Thyroid gland (tissue), 4 donors: Measurements from ENCODE around the gene LGI1. TPM values are rescaled to one million over a fixed set of nuclear protein-coding genes. Genes with fewer than 3 reads are reported as not detected.
"Not testable (repeated sequence)": the region's sequence is repeated elsewhere in the genome, so short reads cannot be mapped to it uniquely, and the experiment has no call there.

Source experiments
- DNase-seq, 2 donors: peaks; one replicate each; pipeline ENCODE4 v3.0.0-alpha.2; 2019
- H3K27ac ChIP-seq, 3 donors: fragments of 200-600 bp; sonication (generic); 1 replicate in 2 of 3; 2 replicates in 1 of 3; pipeline ENCODE4 v1.5.1; 2016 to 2019; ENCODE audit warnings: mild to moderate bottlenecking in 1 of 3, moderate library complexity in 1 of 3
- H3K27me3 ChIP-seq: fragments of 200-600 bp; sonication (generic); one replicate; pipeline ENCODE4 v1.5.1; 2019
- H3K36me3 ChIP-seq, 2 donors: fragments of 200-600 bp; sonication (generic); one replicate each; pipeline ENCODE4 v1.5.1; 2016 to 2019
- H3K4me1 ChIP-seq, 2 donors: fragments of 200-600 bp; sonication (generic); one replicate each; pipeline ENCODE4 v1.5.1; 2017 to 2019
- H3K4me3 ChIP-seq, 3 donors: fragments of 200-600 bp; sonication (generic); replicated peaks in 1 of 3; 1 replicate in 2 of 3; 2 replicates in 1 of 3; pipeline ENCODE4 v1.5.1; 2016; ENCODE audit warnings: mild to moderate bottlenecking in 1 of 3
- H3K9me3 ChIP-seq: fragments of 200-600 bp; sonication (generic); one replicate; pipeline ENCODE4 v1.5.1; 2017
- CTCF ChIP-seq, 6 experiments: fragments of 200-600 bp in 3 of 6; fragments of 450-650 bp in 3 of 6; sonication (generic) in 3 of 6; IDR thresholded peaks; one replicate each; pipeline ENCODE4 v1.5.1; 2016 to 2019; ENCODE audit warnings: antibody characterized with exemption in 6 of 6, mild to moderate bottlenecking in 2 of 6, inconsistent platforms in 1 of 6, moderate library complexity in 1 of 6
- POLR2A ChIP-seq, 2 donors: fragments of 450-650 bp; IDR thresholded peaks; one replicate each; pipeline ENCODE4 v1.6.1; 2017; ENCODE audit warnings: antibody characterized with exemption in 2 of 2, mild to moderate bottlenecking in 2 of 2, moderate library complexity in 1 of 2
- WGBS, 2 donors: methylation state at CpG; one replicate each; pipeline ENCODE4 v1.1.5; 2017; 5-methylcytosine and 5-hydroxymethylcytosine counted together
- intact Hi-C: fragments of 100-400 bp; cut with DNase I; formaldehyde crosslinking; loops from one replicate; pipeline ENCODE4 v1.15.1; 2023
- total RNA-seq, 4 donors: library from RNA; depleted of rRNA; stranded (reverse); fragments of >200 nt; gene quantifications; one replicate each; pipeline ENCODE4 v1.2.3, GENCODE V29; 2016

Gene LGI1
- total RNA-seq, 4 donors from 2014 or later = not detected

DNA sequence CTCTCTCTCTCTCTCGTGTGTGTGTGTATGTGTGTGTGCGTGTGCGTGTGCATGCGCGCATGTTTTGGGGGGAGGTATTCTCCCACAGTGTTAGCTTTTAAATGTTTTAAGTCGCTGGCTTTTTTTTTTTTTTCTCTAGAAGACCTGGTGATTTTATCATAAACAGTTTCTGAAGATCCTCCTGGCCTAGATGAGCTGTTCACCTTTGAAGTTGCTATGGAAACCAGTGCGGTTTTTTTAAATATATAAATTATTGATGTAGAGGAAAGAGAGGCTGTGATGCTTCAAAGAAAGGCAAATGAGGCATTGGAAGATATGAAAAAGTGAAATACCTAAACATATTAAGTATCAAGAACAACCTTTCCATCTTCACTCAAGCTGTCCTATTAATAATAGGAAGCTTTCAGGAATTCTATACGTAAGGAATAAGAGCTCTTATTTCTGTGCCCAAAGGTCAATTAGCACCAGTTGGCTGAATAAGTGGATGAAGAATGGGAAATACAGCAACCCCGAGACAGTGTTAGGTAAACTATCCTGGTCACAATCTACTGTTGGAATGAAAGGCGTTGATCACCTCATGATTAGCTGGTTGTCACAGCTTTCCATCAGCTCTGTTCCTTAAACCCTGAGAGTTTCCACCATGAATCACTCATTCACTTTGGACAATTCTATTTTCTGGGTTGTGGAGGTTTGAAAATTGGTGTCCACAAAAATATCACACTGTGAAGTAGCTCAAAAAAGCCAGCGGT, 69.5 kb downstream of the LGI1 start:
- H3K4me3 ChIP-seq = no peak overlapping the region
- H3K27me3 ChIP-seq = no peaks in the 10 kb centered on the region
- TF ChIP-seq POLR2A (IDR thresholded peaks at IDR 0.05) (no peak), CTCF (IDR thresholded peaks at IDR 0.05) (no peak)
- no peaks in the 10 kb centered on the region for H3K4me1 ChIP-seq
- H3K36me3 ChIP-seq = no peaks in the 10 kb centered on the region
- no peak for DNase-seq
- H3K27ac ChIP-seq = no peak overlapping the region
- H3K9me3 ChIP-seq = no peaks in the 10 kb centered on the region
- 85% methylated on average over 11 of the region's 11 CpGs for WGBS, 2 donors
- intact Hi-C loops = no loop called here

DNA sequence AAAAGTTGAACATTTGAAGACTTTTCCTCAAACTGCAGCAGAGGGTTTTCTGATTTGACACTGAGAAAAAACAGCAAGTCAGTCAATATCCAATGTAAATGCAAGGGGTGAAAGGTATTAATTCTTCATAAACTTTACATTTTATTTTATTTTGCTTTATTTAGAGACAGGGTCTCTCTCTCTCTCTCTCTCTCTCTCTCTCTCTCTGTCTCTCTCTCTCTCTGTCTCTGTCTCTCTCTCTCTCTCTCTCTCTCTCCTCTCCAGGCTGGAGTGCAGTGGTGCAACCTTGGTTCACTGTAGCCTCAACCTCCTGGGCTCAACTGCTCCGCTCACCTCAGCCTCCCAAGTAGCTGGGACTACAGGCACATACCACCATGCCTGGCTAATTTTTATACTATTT, 73.3 kb downstream of the LGI1 start:
- H3K9me3 ChIP-seq, H3K27me3 ChIP-seq, intact Hi-C loops, DNase-seq, H3K4me3 ChIP-seq, H3K4me1 ChIP-seq, H3K27ac ChIP-seq, H3K36me3 ChIP-seq: not testable (repeated sequence)
- 94 to 95% methylated on average over 1 of the region's 1 CpG for WGBS, 2 donors

DNA sequence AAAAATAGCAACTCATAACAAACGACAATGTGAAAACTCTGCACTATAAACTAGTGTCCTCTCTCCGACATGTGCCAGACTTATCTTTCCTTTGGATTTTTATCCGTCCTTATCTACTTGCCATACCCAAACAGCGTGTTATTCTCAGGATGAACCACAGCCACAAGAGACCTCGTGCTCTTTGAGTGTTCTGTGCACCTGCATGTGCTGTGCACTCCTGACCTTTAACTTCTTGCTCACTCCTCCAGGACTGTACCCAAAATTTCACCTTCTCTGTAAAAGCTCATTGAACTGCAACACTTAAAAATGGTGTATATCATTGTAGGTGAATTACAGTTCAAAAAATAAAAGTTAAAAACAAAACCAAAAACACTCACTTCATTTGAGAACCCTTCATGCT, 78.0 kb downstream of the LGI1 start:
- no peak overlapping the region for H3K4me3 ChIP-seq
- no peak overlapping the region for H3K27ac ChIP-seq
- WGBS, 2 donors = 71 to 80% methylated on average over 5 of the region's 5 CpGs
- H3K9me3 ChIP-seq = no peaks in the 10 kb centered on the region
- no peaks in the 10 kb centered on the region for H3K36me3 ChIP-seq
- no peaks in the 10 kb centered on the region for H3K27me3 ChIP-seq
- intact Hi-C loops = no loop called here
- no peak for DNase-seq
- no peak for TF ChIP-seq CTCF (IDR thresholded peaks at IDR 0.05)
- no peak for TF ChIP-seq POLR2A (IDR thresholded peaks at IDR 0.05)
- H3K4me1 ChIP-seq = no peaks in the 10 kb centered on the region

- H3K4me1 ChIP-seq = no peaks in the 10 kb centered on the region
- TF ChIP-seq CTCF (IDR thresholded peaks at IDR 0.05) (no peak), POLR2A (IDR thresholded peaks at IDR 0.05) (no peak)
- no peak for DNase-seq
- 78 to 100% methylated on average over 1 of the region's 1 CpG for WGBS, 2 donors
- H3K27ac ChIP-seq = no peak overlapping the region
- intact Hi-C loops = no loop called here
- H3K9me3 ChIP-seq = no peaks in the 10 kb centered on the region
- H3K27me3 ChIP-seq = no peaks in the 10 kb centered on the region
- no peak overlapping the region for H3K4me3 ChIP-seq
- H3K36me3 ChIP-seq = no peaks in the 10 kb centered on the region
Observed at GRCh38 chr10:93837822-93838221, 80.1 kb downstream of the LGI1 start.

DNA sequence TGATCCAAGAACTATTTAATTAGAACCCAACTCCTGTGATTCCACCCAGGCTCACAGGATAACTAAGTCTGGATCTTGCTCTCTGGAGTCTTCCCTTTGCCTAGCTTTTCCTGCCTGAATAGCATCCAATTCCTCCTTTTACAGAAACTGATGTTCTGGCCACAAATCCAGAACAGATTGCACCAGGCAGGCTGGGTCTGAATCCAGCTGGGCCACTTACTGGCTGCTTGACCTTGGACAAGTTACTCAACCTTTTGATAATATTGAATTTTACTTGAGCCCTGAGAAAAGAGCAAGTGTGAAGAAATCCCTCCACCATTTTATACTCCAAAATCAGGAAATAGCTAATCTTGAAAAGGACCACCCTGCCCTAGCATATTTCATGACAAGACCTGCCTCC, 80.5 kb downstream of the LGI1 start:
- Histone ChIP-seq H3K4me3 (no peak overlapping the region), H3K4me1 (no peaks in the 10 kb centered on the region), H3K27ac (no peak overlapping the region), H3K9me3 (no peaks in the 10 kb centered on the region), H3K36me3 (no peaks in the 10 kb centered on the region), H3K27me3 (no peaks in the 10 kb centered on the region)
- no peak for TF ChIP-seq CTCF (IDR thresholded peaks at IDR 0.05)
- no peak for TF ChIP-seq POLR2A (IDR thresholded peaks at IDR 0.05)
- intact Hi-C loops = no loop called here
- DNase-seq = peak in 1 of 2 donors; percentile 9
